ENCODE measurements around the gene GPA33.

- TF ChIP-seq SNAI2 (CRISPR knock-in tag; IDR thresholded peaks at IDR 0.05): no peak
- TF ChIP-seq CREB5 (CRISPR knock-in tag; IDR thresholded peaks at IDR 0.05; ENCODE audit: low read depth): no peak
- no peak for TF ChIP-seq PATZ1 (CRISPR knock-in tag; IDR thresholded peaks at IDR 0.05; ENCODE audit: borderline replicate concordance)
These were observed 36.1 kb upstream of the GPA33 start for GRCh38 chr1:167126317-167126716.
